Measurements from ENCODE around the gene FAM3B. TPM values are rescaled to one million over a fixed set of nuclear protein-coding genes. Genes with fewer than 3 reads are reported as not detected.

Gene FAM3B
- total RNA-seq, 1 donor from 2014 or later = 4.5 TPM

- H3K36me3 ChIP-seq (ENCODE audit: control insufficient read depth, insufficient read depth, low read length) = no peaks in the 10 kb centered on the region
- TF ChIP-seq CTCF (IDR thresholded peaks at IDR 0.05; ENCODE audit: insufficient read depth, low read length, poor library complexity, severe bottlenecking) = no peak
- H3K4me3 ChIP-seq (ENCODE audit: low read depth, low read length) = no peak overlapping the region
- peaks cover 2% of the 10 kb centered on the region for H3K27me3 ChIP-seq (ENCODE audit: control insufficient read depth, insufficient read depth, low read length)
- no peak for DNase-seq (ENCODE audit: low read depth)
Measured at GRCh38 chr21:41280115-41280919, 36.3 kb upstream of the FAM3B start.

- no peak for DNase-seq (ENCODE audit: low read depth)
- peaks cover 2% of the 10 kb centered on the region for H3K27me3 ChIP-seq (ENCODE audit: control insufficient read depth, insufficient read depth, low read length)
- H3K4me3 ChIP-seq (ENCODE audit: low read depth, low read length) = no peak overlapping the region
- no peaks in the 10 kb centered on the region for H3K36me3 ChIP-seq (ENCODE audit: control insufficient read depth, insufficient read depth, low read length)
- TF ChIP-seq CTCF (IDR thresholded peaks at IDR 0.05; ENCODE audit: insufficient read depth, low read length, poor library complexity, severe bottlenecking) = no peak
Measured at GRCh38 chr21:41282412-41282811, 34.2 kb upstream of the FAM3B start.

- no peaks in the 10 kb centered on the region for H3K36me3 ChIP-seq (ENCODE audit: control insufficient read depth, insufficient read depth, low read length)
- peaks cover 2% of the 10 kb centered on the region for H3K27me3 ChIP-seq (ENCODE audit: control insufficient read depth, insufficient read depth, low read length)
- peak; percentile 35 for DNase-seq (ENCODE audit: low read depth)
- H3K4me3 ChIP-seq (ENCODE audit: low read depth, low read length) = no peak overlapping the region
- peak; percentile 77 for TF ChIP-seq CTCF (IDR thresholded peaks at IDR 0.05; ENCODE audit: insufficient read depth, low read length, poor library complexity, severe bottlenecking)
Measured at GRCh38 chr21:41283211-41283818, 33.3 kb upstream of the FAM3B start.

- DNase-seq (ENCODE audit: low read depth) = no peak
- H3K4me3 ChIP-seq (ENCODE audit: low read depth, low read length) = no peak overlapping the region
- no peaks in the 10 kb centered on the region for H3K36me3 ChIP-seq (ENCODE audit: control insufficient read depth, insufficient read depth, low read length)
- no peaks in the 10 kb centered on the region for H3K27me3 ChIP-seq (ENCODE audit: control insufficient read depth, insufficient read depth, low read length)
- TF ChIP-seq CTCF (IDR thresholded peaks at IDR 0.05; ENCODE audit: insufficient read depth, low read length, poor library complexity, severe bottlenecking) = peak; percentile 8
Measured at GRCh38 chr21:41289431-41289830, 27.2 kb upstream of the FAM3B start.

- Histone ChIP-seq H3K36me3 (ENCODE audit: control insufficient read depth, insufficient read depth, low read length) (no peaks in the 10 kb centered on the region), H3K27me3 (ENCODE audit: control insufficient read depth, insufficient read depth, low read length) (no peaks in the 10 kb centered on the region), H3K4me3 (ENCODE audit: low read depth, low read length) (no peak overlapping the region)
- DNase-seq (ENCODE audit: low read depth) = no peak
- TF ChIP-seq CTCF (IDR thresholded peaks at IDR 0.05; ENCODE audit: insufficient read depth, low read length, poor library complexity, severe bottlenecking) = no peak
Measured at GRCh38 chr21:41290106-41290799, 26.3 kb upstream of the FAM3B start.

Measured in kidney epithelial cell (primary cell).